ENCODE measurements around the gene ARPC1A.

GRCh38 chr7:99393355-99394187 is 67.9 kb downstream of the ARPC1A start:
- TF ChIP-seq POLR2A (IDR thresholded peaks at IDR 0.05; ENCODE audit: low read depth, low read length) (peak; percentile 35; the same call in 1 of the 2 replicates), TAF1 (IDR thresholded peaks at IDR 0.05; ENCODE audit: borderline replicate concordance, low read depth, low read length) (no peak), POLR2AphosphoS5 (IDR thresholded peaks at IDR 0.05; ENCODE audit: low read depth, low read length) (no peak)

All from GM12892 (cell line).